ENCODE results near the gene DYSF.

DYSF gene

DNA sequence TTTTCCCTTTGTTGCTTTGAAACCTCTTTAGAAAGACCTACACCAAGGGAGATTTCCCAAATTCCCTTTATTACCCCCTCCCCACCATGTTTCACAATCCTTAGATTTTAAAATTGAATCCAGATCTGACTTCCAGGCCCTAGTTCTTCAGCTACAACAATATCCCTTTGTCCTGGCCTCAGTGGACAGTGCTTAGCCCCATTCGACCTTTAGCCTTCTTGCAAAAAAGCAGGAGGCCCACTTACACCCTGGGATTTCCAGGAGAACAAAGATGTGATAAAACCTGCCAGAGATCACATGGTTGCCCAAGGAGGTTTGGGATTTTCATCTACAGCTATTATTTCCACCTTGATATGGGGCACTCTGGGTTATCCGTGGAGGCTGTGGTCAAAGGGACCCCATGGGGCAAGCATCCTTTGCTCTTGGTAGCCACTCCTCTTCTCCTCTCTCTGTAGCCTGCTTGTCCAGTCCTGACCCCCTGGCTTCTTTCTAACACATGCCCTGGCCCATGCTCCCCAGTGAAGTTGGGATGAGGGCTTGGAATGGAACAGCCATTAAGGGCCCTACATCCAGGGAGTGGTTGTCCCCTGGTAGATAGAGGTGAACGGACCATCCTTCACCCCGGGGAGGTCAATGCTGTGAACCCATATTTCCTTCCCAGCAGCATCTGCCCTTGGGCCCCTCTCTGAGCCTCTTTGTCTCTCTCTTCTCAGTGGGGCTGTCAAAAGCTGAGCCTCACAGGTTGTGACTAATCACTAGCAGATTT lies 267.4 kb downstream of the DYSF start:
- TF ChIP-seq EGR1 (IDR thresholded peaks at IDR 0.05) = no peak
- TF ChIP-seq YY1 (IDR thresholded peaks at IDR 0.05; ENCODE audit: low read depth) = no peak
- no peak for TF ChIP-seq CREB1 (IDR thresholded peaks at IDR 0.05; ENCODE audit: low read depth)
- no peak for TF ChIP-seq RAD21 (IDR thresholded peaks at IDR 0.05; ENCODE audit: low read depth)
- TF ChIP-seq FOXM1 (IDR thresholded peaks at IDR 0.05; ENCODE audit: borderline replicate concordance, low read depth) = no peak
- TF ChIP-seq, protein P1, sequence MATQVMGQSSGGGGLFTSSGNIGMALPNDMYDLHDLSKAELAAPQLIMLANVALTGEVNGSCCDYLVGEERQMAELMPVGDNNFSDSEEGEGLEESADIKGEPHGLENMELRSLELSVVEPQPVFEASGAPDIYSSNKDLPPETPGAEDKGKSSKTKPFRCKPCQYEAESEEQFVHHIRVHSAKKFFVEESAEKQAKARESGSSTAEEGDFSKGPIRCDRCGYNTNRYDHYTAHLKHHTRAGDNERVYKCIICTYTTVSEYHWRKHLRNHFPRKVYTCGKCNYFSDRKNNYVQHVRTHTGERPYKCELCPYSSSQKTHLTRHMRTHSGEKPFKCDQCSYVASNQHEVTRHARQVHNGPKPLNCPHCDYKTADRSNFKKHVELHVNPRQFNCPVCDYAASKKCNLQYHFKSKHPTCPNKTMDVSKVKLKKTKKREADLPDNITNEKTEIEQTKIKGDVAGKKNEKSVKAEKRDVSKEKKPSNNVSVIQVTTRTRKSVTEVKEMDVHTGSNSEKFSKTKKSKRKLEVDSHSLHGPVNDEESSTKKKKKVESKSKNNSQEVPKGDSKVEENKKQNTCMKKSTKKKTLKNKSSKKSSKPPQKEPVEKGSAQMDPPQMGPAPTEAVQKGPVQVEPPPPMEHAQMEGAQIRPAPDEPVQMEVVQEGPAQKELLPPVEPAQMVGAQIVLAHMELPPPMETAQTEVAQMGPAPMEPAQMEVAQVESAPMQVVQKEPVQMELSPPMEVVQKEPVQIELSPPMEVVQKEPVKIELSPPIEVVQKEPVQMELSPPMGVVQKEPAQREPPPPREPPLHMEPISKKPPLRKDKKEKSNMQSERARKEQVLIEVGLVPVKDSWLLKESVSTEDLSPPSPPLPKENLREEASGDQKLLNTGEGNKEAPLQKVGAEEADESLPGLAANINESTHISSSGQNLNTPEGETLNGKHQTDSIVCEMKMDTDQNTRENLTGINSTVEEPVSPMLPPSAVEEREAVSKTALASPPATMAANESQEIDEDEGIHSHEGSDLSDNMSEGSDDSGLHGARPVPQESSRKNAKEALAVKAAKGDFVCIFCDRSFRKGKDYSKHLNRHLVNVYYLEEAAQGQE (IDR thresholded peaks at IDR 0.05; ENCODE audit: low read depth) = no peak
- TF ChIP-seq, protein P2, sequence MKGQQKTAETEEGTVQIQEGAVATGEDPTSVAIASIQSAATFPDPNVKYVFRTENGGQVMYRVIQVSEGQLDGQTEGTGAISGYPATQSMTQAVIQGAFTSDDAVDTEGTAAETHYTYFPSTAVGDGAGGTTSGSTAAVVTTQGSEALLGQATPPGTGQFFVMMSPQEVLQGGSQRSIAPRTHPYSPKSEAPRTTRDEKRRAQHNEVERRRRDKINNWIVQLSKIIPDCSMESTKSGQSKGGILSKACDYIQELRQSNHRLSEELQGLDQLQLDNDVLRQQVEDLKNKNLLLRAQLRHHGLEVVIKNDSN (IDR thresholded peaks at IDR 0.05) = no peak
- no peak for TF ChIP-seq EP300 (IDR thresholded peaks at IDR 0.05; ENCODE audit: borderline replicate concordance)
- no peak for TF ChIP-seq ZBTB7A (IDR thresholded peaks at IDR 0.05; ENCODE audit: low read depth)

DNA sequence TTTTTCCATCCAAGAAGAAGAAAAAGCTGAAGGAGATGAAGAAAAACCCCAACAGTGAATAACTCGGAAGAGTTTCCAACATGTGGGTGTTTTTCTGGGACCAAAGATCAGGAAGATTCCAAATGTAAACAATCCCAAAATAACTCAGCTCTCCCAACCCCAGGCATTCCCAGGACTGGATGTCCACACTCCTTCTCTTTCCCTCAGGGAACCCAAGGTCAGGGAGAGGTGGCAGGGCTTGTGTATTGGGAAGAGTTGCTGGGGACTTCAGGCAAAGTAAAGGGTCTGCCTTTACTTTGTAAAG lies 268.0 kb downstream of the DYSF start:
- TF ChIP-seq TEAD4 (IDR thresholded peaks at IDR 0.05) = no peak
- no peak for TF ChIP-seq EGR1 (IDR thresholded peaks at IDR 0.05)
- TF ChIP-seq YY1 (IDR thresholded peaks at IDR 0.05; ENCODE audit: low read depth) = no peak
- no peak for TF ChIP-seq EP300 (IDR thresholded peaks at IDR 0.05; ENCODE audit: borderline replicate concordance)
- TF ChIP-seq CEBPB (IDR thresholded peaks at IDR 0.05) = no peak
- TF ChIP-seq, protein P2 (IDR thresholded peaks at IDR 0.05) = no peak
- TF ChIP-seq ZBTB7A (IDR thresholded peaks at IDR 0.05; ENCODE audit: low read depth) = no peak
- TF ChIP-seq, protein P3, sequence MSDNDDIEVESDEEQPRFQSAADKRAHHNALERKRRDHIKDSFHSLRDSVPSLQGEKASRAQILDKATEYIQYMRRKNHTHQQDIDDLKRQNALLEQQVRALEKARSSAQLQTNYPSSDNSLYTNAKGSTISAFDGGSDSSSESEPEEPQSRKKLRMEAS (IDR thresholded peaks at IDR 0.05) = no peak
- TF ChIP-seq TCF12 (IDR thresholded peaks at IDR 0.05; ENCODE audit: low read depth) = no peak
- TF ChIP-seq RAD21 (IDR thresholded peaks at IDR 0.05; ENCODE audit: low read depth) = no peak
- TF ChIP-seq NFIC (IDR thresholded peaks at IDR 0.05) = no peak
- TF ChIP-seq, protein P1 (IDR thresholded peaks at IDR 0.05; ENCODE audit: low read depth) = no peak
- no peak for TF ChIP-seq CREB1 (IDR thresholded peaks at IDR 0.05; ENCODE audit: low read depth)
- TF ChIP-seq FOXM1 (IDR thresholded peaks at IDR 0.05; ENCODE audit: borderline replicate concordance, low read depth) = no peak
- no peak for TF ChIP-seq TAF1 (IDR thresholded peaks at IDR 0.05; ENCODE audit: low read depth)

DNA sequence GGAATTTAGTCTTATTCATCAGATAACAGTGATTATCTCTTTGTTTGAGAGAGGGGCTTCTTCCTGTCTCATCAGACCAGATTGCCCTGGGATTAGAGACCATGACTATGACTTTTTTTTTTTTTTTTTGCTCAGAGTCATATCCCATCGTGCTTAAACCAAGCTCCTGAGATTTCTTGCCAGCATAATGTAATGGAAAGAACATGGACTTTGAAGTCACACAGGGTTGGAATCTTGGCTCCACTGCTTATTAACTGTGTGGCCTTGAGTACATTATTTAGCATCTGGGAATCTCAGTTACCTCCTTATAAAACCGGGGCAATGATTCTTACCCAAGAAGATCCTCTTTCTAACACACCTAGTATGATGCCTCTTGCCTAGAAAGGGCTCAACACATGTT lies 268.3 kb downstream of the DYSF start:
- TF ChIP-seq EGR1 (IDR thresholded peaks at IDR 0.05) (no peak), TCF12 (IDR thresholded peaks at IDR 0.05; ENCODE audit: low read depth) (no peak), ZBTB7A (IDR thresholded peaks at IDR 0.05; ENCODE audit: low read depth) (no peak), CEBPB (IDR thresholded peaks at IDR 0.05) (no peak), RAD21 (IDR thresholded peaks at IDR 0.05; ENCODE audit: low read depth) (no peak), EP300 (IDR thresholded peaks at IDR 0.05; ENCODE audit: borderline replicate concordance) (no peak), CREB1 (IDR thresholded peaks at IDR 0.05; ENCODE audit: low read depth) (no peak), TAF1 (IDR thresholded peaks at IDR 0.05; ENCODE audit: low read depth) (no peak), NFIC (IDR thresholded peaks at IDR 0.05) (no peak), FOXM1 (IDR thresholded peaks at IDR 0.05; ENCODE audit: borderline replicate concordance, low read depth) (no peak), YY1 (IDR thresholded peaks at IDR 0.05; ENCODE audit: low read depth) (no peak), TEAD4 (IDR thresholded peaks at IDR 0.05) (no peak)
- TF ChIP-seq, protein P1 (IDR thresholded peaks at IDR 0.05; ENCODE audit: low read depth) = no peak
- TF ChIP-seq, protein P2 (IDR thresholded peaks at IDR 0.05) = no peak
- TF ChIP-seq, protein P3 (IDR thresholded peaks at IDR 0.05) = no peak
